ENCODE data around the gene SLC5A10. TPM values are rescaled to one million over a fixed set of nuclear protein-coding genes. Genes with fewer than 3 reads are reported as not detected.

Gene SLC5A10
- total and polyA plus RNA-seq, 9 donors = 0.05 to 0.38 (median 0.15) TPM; not detected in 5

DNA sequence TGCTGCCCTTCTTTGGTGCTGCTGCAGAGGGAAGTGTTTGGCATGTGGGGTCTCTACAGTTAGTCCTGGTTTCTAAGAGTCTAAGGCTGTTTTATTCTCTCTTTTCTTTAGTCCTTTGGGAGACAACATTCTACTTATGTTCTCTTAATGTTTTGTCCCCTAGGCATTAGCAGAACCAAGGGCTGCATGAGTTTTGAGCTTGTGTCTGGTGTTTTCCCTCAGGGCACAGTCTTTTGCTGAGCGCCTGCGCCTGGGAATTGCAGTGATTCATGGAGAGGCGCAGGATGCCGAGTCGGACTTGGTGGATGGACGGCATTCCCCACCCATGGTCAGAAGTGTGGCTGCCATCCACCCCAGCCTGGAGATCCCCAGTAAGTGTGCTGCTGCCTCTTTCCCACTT is 41.1 kb upstream of the SLC5A10 start:
- no peaks in the 10 kb centered on the region for H3K27me3 ChIP-seq
- H3K4me1 ChIP-seq (ENCODE audit: insufficient read depth) = no peaks in the 10 kb centered on the region
- TF ChIP-seq EP300 (IDR thresholded peaks at IDR 0.05) (no peak), POLR2A (IDR thresholded peaks at IDR 0.05) (no peak)
- TF ChIP-seq, protein P1, sequence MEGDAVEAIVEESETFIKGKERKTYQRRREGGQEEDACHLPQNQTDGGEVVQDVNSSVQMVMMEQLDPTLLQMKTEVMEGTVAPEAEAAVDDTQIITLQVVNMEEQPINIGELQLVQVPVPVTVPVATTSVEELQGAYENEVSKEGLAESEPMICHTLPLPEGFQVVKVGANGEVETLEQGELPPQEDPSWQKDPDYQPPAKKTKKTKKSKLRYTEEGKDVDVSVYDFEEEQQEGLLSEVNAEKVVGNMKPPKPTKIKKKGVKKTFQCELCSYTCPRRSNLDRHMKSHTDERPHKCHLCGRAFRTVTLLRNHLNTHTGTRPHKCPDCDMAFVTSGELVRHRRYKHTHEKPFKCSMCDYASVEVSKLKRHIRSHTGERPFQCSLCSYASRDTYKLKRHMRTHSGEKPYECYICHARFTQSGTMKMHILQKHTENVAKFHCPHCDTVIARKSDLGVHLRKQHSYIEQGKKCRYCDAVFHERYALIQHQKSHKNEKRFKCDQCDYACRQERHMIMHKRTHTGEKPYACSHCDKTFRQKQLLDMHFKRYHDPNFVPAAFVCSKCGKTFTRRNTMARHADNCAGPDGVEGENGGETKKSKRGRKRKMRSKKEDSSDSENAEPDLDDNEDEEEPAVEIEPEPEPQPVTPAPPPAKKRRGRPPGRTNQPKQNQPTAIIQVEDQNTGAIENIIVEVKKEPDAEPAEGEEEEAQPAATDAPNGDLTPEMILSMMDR (IDR thresholded peaks at IDR 0.05) = no peak
- no peaks in the 10 kb centered on the region for H3K9me3 ChIP-seq
- no peaks in the 10 kb centered on the region for H3K36me3 ChIP-seq
- no peak overlapping the region for H3K27ac ChIP-seq
- WGBS, 3 donors = 91 to 96% (median 93%) methylated on average over 6 of the region's 6 CpGs
- no peak overlapping the region for H3K4me3 ChIP-seq
- intact Hi-C loops (cut with DNase I) = no loop called here
- DNase-seq = no peak

DNA sequence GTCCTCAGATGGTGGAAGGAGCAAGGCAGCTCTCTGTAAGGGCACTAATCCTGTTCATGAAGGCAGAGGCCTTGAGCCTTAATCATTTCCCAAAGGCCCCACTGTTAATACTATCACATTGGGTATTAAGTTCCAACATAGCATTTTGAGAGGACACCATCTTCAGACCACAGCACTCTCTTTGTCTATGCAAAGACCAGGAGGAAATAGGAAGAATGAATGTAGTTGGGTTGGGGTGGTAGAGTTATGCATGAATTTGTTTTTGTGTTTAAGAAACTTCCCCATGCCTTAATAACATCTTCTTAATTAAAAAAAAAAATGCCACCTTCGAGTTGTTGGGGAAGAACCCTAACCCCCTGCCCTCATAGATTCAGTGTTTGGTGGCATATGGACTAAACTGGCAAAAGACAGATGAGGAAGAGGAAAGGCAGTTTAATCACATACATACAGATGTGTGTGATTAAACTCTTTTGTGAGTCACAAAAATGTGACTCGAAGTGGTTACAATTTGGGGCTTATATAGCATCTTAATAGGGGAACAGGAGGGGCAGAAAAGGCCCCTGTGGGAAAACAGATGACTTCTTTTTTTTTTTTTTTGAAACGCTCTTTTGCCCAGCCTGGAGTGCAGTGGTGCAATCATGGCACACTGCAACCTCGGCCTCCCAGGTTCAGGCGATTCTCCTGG is 35.0 kb upstream of the SLC5A10 start:
- no peaks in the 10 kb centered on the region for H3K9me3 ChIP-seq
- no peaks in the 10 kb centered on the region for H3K27me3 ChIP-seq
- no peak for DNase-seq
- 81 to 87% (median 83%) methylated on average over 5 of the region's 5 CpGs for WGBS, 3 donors
- TF ChIP-seq EP300 (IDR thresholded peaks at IDR 0.05) (no peak), POLR2A (IDR thresholded peaks at IDR 0.05) (no peak)
- TF ChIP-seq, protein P1 (IDR thresholded peaks at IDR 0.05) = no peak
- H3K27ac ChIP-seq = no peak overlapping the region
- intact Hi-C loops (cut with DNase I) = no loop called here
- H3K4me3 ChIP-seq = no peak overlapping the region
- H3K36me3 ChIP-seq = no peaks in the 10 kb centered on the region
- peaks cover 3% of the 10 kb centered on the region for H3K4me1 ChIP-seq (ENCODE audit: insufficient read depth)

DNA sequence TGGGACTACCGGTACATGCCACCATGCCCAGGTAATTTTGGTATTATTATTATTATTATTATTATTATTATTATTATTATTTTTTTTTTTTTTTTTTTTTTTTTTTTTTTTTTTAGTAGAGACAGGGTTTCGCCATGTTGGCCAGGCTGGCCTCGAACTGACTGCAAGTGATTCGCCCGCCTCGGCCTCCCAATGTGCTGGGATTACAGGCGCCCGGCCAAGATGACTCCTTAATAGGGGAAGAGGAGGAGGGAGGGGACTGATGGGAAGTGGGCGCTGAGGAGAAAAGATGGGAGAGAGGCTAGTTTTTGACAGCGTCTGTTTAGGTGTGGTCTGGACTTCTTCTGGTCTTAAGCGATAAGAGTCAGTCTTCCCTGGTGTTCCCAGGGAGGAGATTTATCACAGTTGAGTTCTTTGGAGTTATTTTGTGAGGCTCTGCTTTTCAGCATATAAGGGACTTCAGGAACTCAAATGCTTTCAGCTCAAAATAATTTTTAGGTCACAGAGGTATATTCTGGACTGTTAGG is 34.4 kb upstream of the SLC5A10 start:
- no peaks in the 10 kb centered on the region for H3K27me3 ChIP-seq
- no peak for DNase-seq
- H3K4me1 ChIP-seq (ENCODE audit: insufficient read depth) = peaks cover 3% of the 10 kb centered on the region
- H3K27ac ChIP-seq = no peak overlapping the region
- no peaks in the 10 kb centered on the region for H3K9me3 ChIP-seq
- intact Hi-C loops (cut with DNase I) = no loop called here
- H3K36me3 ChIP-seq = no peaks in the 10 kb centered on the region
- WGBS, 3 donors = 91 to 93% (median 93%) methylated on average over 11 of the region's 11 CpGs
- TF ChIP-seq EP300 (IDR thresholded peaks at IDR 0.05) (no peak), POLR2A (IDR thresholded peaks at IDR 0.05) (no peak)
- TF ChIP-seq, protein P1 (IDR thresholded peaks at IDR 0.05) = no peak
- no peak overlapping the region for H3K4me3 ChIP-seq

DNA sequence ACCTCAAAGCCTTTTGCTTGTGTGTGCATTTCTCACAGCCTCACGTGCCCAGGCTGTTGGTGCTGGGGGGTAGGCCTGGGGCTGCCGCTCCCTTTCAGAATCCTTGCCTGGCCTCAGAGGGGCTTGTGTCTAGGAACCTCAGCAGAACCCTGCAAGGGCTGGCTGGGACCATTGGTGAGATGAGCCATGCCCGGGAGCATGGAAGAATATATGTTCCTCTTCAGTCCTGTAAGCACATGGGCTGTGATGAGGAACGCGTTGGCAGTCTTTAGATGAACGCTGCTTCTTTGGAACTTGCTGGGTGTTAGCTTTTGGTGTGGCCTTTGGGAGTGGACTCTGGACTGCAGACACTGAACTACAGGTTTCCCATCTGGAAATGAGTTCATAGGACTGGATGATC is 32.0 kb upstream of the SLC5A10 start:
- Histone ChIP-seq H3K27ac (no peak overlapping the region), H3K36me3 (no peaks in the 10 kb centered on the region), H3K9me3 (no peaks in the 10 kb centered on the region), H3K27me3 (no peaks in the 10 kb centered on the region), H3K4me1 (ENCODE audit: insufficient read depth) (peaks cover 3% of the 10 kb centered on the region), H3K4me3 (no peak overlapping the region)
- no peak for DNase-seq
- WGBS, 3 donors = 65 to 90% (median 83%) methylated on average over 6 of the region's 6 CpGs
- intact Hi-C loops (cut with DNase I) = no loop called here
- no peak for TF ChIP-seq POLR2A (IDR thresholded peaks at IDR 0.05)
- TF ChIP-seq EP300 (IDR thresholded peaks at IDR 0.05) = no peak
- TF ChIP-seq, protein P1 (IDR thresholded peaks at IDR 0.05) = no peak

Data from ovary (tissue), 9 donors.